Endodermal cell (in vitro differentiated cells): Measurements from ENCODE around the gene SCML2. TPM values are rescaled to one million over a fixed set of nuclear protein-coding genes. Genes with fewer than 3 reads are reported as not detected.
A peak's percentile ranks its signal among the peaks of the same experiment; 100 is the strongest.

ENCODE experiments used
- DNase-seq: peaks from one replicate; pipeline ENCODE4 v3.0.0-alpha.2; 2017
- H3K27ac ChIP-seq: 2 replicates; pipeline ENCODE4 v1.5.1; 2013; ENCODE audit warnings: mild to moderate bottlenecking, low read depth, low read length, moderate library complexity
- H3K27me3 ChIP-seq: 2 replicates; pipeline ENCODE4 v1.6.1; 2013; ENCODE audit warnings: mild to moderate bottlenecking, low read length, moderate library complexity; ENCODE audit not compliant: insufficient read depth, control insufficient read depth, poor library complexity, severe bottlenecking
- H3K36me3 ChIP-seq: 2 replicates; pipeline ENCODE4 v1.7.0; 2013; ENCODE audit warnings: mild to moderate bottlenecking, low read length, moderate library complexity; ENCODE audit not compliant: control insufficient read depth, insufficient read depth
- H3K4me1 ChIP-seq: one replicate; pipeline ENCODE4 v1.7.0; 2013; ENCODE audit warnings: low read length; ENCODE audit not compliant: control insufficient read depth, insufficient read depth
- H3K4me3 ChIP-seq: 2 replicates; pipeline ENCODE4 v1.5.1; 2013; ENCODE audit warnings: mild to moderate bottlenecking, low read length, moderate library complexity
- H3K9ac ChIP-seq: 2 replicates; pipeline ENCODE4 v1.6.1; 2013; ENCODE audit warnings: mild to moderate bottlenecking, low read length, moderate library complexity; ENCODE audit not compliant: poor library complexity, severe bottlenecking; ENCODE audit errors: extremely low read depth
- H3K9me3 ChIP-seq: 2 replicates; pipeline ENCODE4 v1.6.1; 2013; ENCODE audit warnings: mild to moderate bottlenecking, low read length, moderate library complexity; ENCODE audit not compliant: control insufficient read depth
- H3K27ac Mint-ChIP-seq: 2 replicates; pipeline ENCODE4 v1.8.0; 2020; ENCODE audit warnings: mixed read lengths
- H3K27me3 Mint-ChIP-seq: 2 replicates; pipeline ENCODE4 v1.8.0; 2021; ENCODE audit warnings: mild to moderate bottlenecking, mixed read lengths; ENCODE audit not compliant: insufficient read depth
- H3K36me3 Mint-ChIP-seq: 2 replicates; pipeline ENCODE4 v1.8.0; 2020; ENCODE audit warnings: low read depth, mixed read lengths
- H3K4me1 Mint-ChIP-seq: 2 replicates; pipeline ENCODE4 v1.8.0; 2020; ENCODE audit warnings: mixed read lengths
- H3K4me3 Mint-ChIP-seq: 2 replicates; pipeline ENCODE4 v1.8.0; 2020; ENCODE audit warnings: mild to moderate bottlenecking, moderate library complexity, mixed read lengths
- H3K9me3 Mint-ChIP-seq: 2 replicates; pipeline ENCODE4 v1.8.0; 2020; ENCODE audit warnings: mild to moderate bottlenecking, mixed read lengths
- CTCF ChIP-seq: fragments of 200-600 bp; sonication (generic); conservative IDR thresholded peaks from 2 replicates; pipeline ENCODE4 v1.5.0; 2021; ENCODE audit warnings: antibody characterized with exemption, mild to moderate bottlenecking
- WGBS, 2 experiments: methylation state at CpG; one replicate each; pipeline versions ENCODE4 v1.1.5 to v1.1.7; 2013; ENCODE audit warnings: missing lambda C conversion rate in 2 of 2, mixed read lengths in 1 of 2; ENCODE audit not compliant: insufficient coverage in 1 of 2, insufficient read length in 1 of 2; 5-methylcytosine and 5-hydroxymethylcytosine counted together
- total RNA-seq, 2 donors: library from RNA; stranded (reverse); fragmentation: NEBNext Ultra II Directional in 1 of 2; extraction: Animal tissue kit (Norgen Biotek cat#: 25700) in 1 of 2; gene quantifications; 2 replicates in 1 of 2; 3 replicates in 1 of 2; pipeline ENCODE4 v1.2.1, GENCODE V29; 2021

SCML2 gene
- total RNA-seq, 2 donors from 2014 or later, result 16.8 to 22.8 TPM

DNA sequence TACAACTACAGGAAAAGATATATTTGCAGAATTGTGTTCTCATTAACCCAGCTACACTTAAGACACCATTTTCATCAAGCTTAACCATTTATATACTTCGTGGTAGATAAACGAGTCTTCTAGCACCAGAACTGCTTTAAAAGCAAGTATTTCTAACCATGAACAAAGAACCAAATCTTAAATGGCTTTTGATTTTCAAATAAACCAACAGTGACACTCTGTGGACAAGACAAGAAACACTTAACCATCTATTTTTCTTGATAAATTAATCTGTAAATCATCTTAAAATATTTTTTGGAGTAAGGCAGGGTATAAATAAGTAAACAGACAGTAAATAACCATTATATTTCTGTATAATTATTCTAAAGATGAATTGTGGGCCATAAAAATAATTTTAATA, 144.0 kb downstream of the SCML2 start:
- H3K27ac ChIP-seq, result no peak overlapping the region
- Mint-ChIP-seq H3K27ac (no peak overlapping the region), H3K27me3 (no peaks in the 10 kb centered on the region), H3K36me3 (no peaks in the 10 kb centered on the region), H3K4me3 (no peak overlapping the region), H3K9me3 (peaks cover 47% of the 10 kb centered on the region), H3K4me1 (no peaks in the 10 kb centered on the region)
- no peak for DNase-seq
- 54% methylated on average over 2 of the region's 2 CpGs; no CpG with 5 or more reads in 1 of the 2 experiments for WGBS, 2 experiments
- H3K9ac ChIP-seq, result no peak overlapping the region
- no peaks in the 10 kb centered on the region for H3K9me3 ChIP-seq
- H3K4me3 ChIP-seq, result no peak overlapping the region
- no peaks in the 10 kb centered on the region for H3K4me1 ChIP-seq
- H3K36me3 ChIP-seq, result no peaks in the 10 kb centered on the region
- no peaks in the 10 kb centered on the region for H3K27me3 ChIP-seq
- peak; percentile 66 for TF ChIP-seq CTCF

GRCh38 chrX:18206657-18207056, 147.8 kb downstream of the SCML2 start:
- Histone ChIP-seq H3K4me3 (no peak overlapping the region), H3K9me3 (no peaks in the 10 kb centered on the region), H3K27me3 (no peaks in the 10 kb centered on the region), H3K9ac (no peak overlapping the region), H3K4me1 (no peaks in the 10 kb centered on the region), H3K36me3 (no peaks in the 10 kb centered on the region), H3K27ac (no peak overlapping the region)
- 88% methylated on average over 8 of the region's 8 CpGs; no CpG with 5 or more reads in 1 of the 2 experiments for WGBS, 2 experiments
- DNase-seq, result no peak
- Mint-ChIP-seq H3K4me1 (no peaks in the 10 kb centered on the region), H3K4me3 (no peak overlapping the region), H3K36me3 (no peaks in the 10 kb centered on the region), H3K27ac (no peak overlapping the region), H3K9me3 (peaks cover 49% of the 10 kb centered on the region), H3K27me3 (peaks cover 2% of the 10 kb centered on the region)
- TF ChIP-seq CTCF, result no peak

DNA sequence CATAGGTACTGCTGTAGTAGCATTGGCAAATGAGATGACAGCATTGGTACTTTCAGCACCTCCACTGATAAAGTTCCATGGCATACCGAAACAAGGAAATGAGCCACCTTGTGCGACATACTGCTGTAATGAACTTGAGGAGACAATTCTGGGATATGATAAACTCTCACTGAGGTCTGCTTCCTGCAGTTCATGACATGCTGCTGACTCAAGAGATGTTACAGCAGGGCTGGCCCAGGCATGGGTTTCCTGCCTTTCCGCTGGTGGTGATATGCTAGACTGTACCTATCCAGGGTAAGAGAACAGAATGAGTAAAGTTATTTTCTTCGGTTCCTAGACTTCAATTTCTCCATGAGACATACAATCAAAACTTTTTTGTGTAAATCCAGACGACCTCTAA, 150.9 kb downstream of the SCML2 start:
- no peak overlapping the region for H3K9ac ChIP-seq
- H3K36me3 Mint-ChIP-seq, result no peaks in the 10 kb centered on the region
- H3K36me3 ChIP-seq, result no peaks in the 10 kb centered on the region
- peaks cover 2% of the 10 kb centered on the region for H3K27me3 Mint-ChIP-seq
- H3K4me3 ChIP-seq, result no peak overlapping the region
- no peaks in the 10 kb centered on the region for H3K4me1 Mint-ChIP-seq
- no peak overlapping the region for H3K27ac Mint-ChIP-seq
- no peaks in the 10 kb centered on the region for H3K9me3 ChIP-seq
- no peak for DNase-seq
- H3K27me3 ChIP-seq, result no peaks in the 10 kb centered on the region
- no peak for TF ChIP-seq CTCF
- peaks cover 43% of the 10 kb centered on the region for H3K9me3 Mint-ChIP-seq
- 95 to 100% methylated on average over 1 to 2 of the region's 5 CpGs for WGBS, 2 experiments
- no peak overlapping the region for H3K4me3 Mint-ChIP-seq
- H3K27ac ChIP-seq, result no peak overlapping the region
- no peaks in the 10 kb centered on the region for H3K4me1 ChIP-seq
